ENCODE measurements around the gene HIRA. TPM values are rescaled to one million over a fixed set of nuclear protein-coding genes. Genes with fewer than 3 reads are reported as not detected.

The HIRA gene
- total and polyA plus RNA-seq, 2 of the 8 experiments (the other 6 are each of a cell fraction or from before 2014, with no cell fraction given): 34.9 to 67.2 TPM

- H3K4me2 ChIP-seq (ENCODE audit: insufficient read depth in 1 of 2, low read depth in 2 of 2, low read length in 2 of 2): no peak overlapping the region
- H3K23ac ChIP-seq (ENCODE audit: insufficient read length): no peak overlapping the region
- no peak overlapping the region for H2BK5ac ChIP-seq (ENCODE audit: low read depth, low read length)
- H4K5ac ChIP-seq (ENCODE audit: insufficient read length, low read depth, low read length): no peak overlapping the region
- H4K20me1 ChIP-seq (replicated peaks in 1 of 2; ENCODE audit: control insufficient read depth in 1 of 2, insufficient read depth in 2 of 2, low read length in 2 of 2): no peaks in the 10 kb centered on the region
- H3K79me2 ChIP-seq (ENCODE audit: control insufficient read depth in 1 of 2, insufficient read depth in 2 of 2, low read length in 2 of 2): peaks cover 0 to 4% of the 10 kb centered on the region in 2 experiments; a peak in 1 of 4 replicates
- TF ChIP-seq MAX (IDR thresholded peaks at IDR 0.05) (no peak), SP1 (IDR thresholded peaks at IDR 0.05; ENCODE audit: low read depth, low read length) (no peak)
- CTCF ChIA-PET (ENCODE audit: partially characterized antibody): interaction anchor here (0.7 kb wide), 2 partner anchors 121 to 159 kb away, joined by 4 to 5 read pairs; no protein-coding TSS in a partner anchor
- no peak overlapping the region for H2AK5ac ChIP-seq (ENCODE audit: low read depth, low read length)
- no peak overlapping the region for H3K4me3 ChIP-seq (ENCODE audit: extremely low read depth in 1 of 4, insufficient read depth in 2 of 4, low read depth in 3 of 4, low read length in 4 of 4)
- H3K18ac ChIP-seq (ENCODE audit: extremely low read depth, low read length): no peak overlapping the region
- no peak overlapping the region for H4K8ac ChIP-seq (ENCODE audit: extremely low read depth, insufficient read depth, low read length)
- no peaks in the 10 kb centered on the region for H3K4me1 ChIP-seq (replicated peaks in 1 of 4; ENCODE audit: control insufficient read depth in 3 of 4, insufficient read depth in 4 of 4, low read length in 3 of 4)
- no peak overlapping the region for H2BK15ac ChIP-seq (ENCODE audit: low read length)
- no peak overlapping the region for H2BK20ac ChIP-seq (ENCODE audit: low read length)
- no peaks in the 10 kb centered on the region for H3K23me2 ChIP-seq (ENCODE audit: low read depth, low read length)
- H2BK12ac ChIP-seq (ENCODE audit: low read depth, low read length): no peak overlapping the region
- no peak overlapping the region for H4K91ac ChIP-seq (replicated peaks; ENCODE audit: insufficient read length, low read length)
- peaks cover 0 to 6% of the 10 kb centered on the region in 2 experiments; a peak in 1 of 4 replicates for H3K9me3 ChIP-seq (ENCODE audit: insufficient read depth in 2 of 2, low read depth in 1 of 2, low read length in 1 of 2)
- H2BK120ac ChIP-seq (replicated peaks; ENCODE audit: low read depth, low read length): no peak overlapping the region
- H3K36me3 ChIP-seq (ENCODE audit: control insufficient read depth in 2 of 4, insufficient read depth in 4 of 4, low read length in 3 of 4): peaks cover 0 to 29% (median 13%) of the 10 kb centered on the region in 4 experiments; a peak in 6 of 8 replicates
- no peaks in the 10 kb centered on the region for H3K79me1 ChIP-seq (ENCODE audit: low read depth, low read length)
- DNase-seq (ENCODE audit: low read depth in 1 of 2, low spot score in 2 of 2) (no peak), FAIRE-seq (no peak)
- H3K14ac ChIP-seq (ENCODE audit: insufficient read length): no peak overlapping the region
- POLR2A ChIA-PET (ENCODE audit: partially characterized antibody): no interaction called here
- H3K27me3 ChIP-seq (replicated peaks in 1 of 4; ENCODE audit: control insufficient read depth in 3 of 4, extremely low read depth in 1 of 4, insufficient read depth in 3 of 4, low read length in 3 of 4): no peaks in the 10 kb centered on the region
- H3K4ac ChIP-seq (replicated peaks; ENCODE audit: insufficient read length, low read depth, low read length): no peak overlapping the region
- 78% methylated on average over 3 of the region's 3 CpGs; no CpG with 5 or more reads in 1 of the 2 experiments for WGBS, 2 experiments (ENCODE audit: extremely low coverage in 1 of 2, insufficient coverage in 1 of 2, insufficient read length in 1 of 2, insufficient replicate concordance in 2 of 2, low coverage in 1 of 2, low lambda C conversion rate in 2 of 2, missing lambda C conversion rate in 1 of 2)
- no peak overlapping the region for H2AFZ ChIP-seq (ENCODE audit: low read length)
- H3K9ac ChIP-seq (replicated peaks in 1 of 4; ENCODE audit: extremely low read depth in 1 of 4, low read depth in 3 of 4, low read length in 3 of 4): no peak overlapping the region
- H3K27ac ChIP-seq (ENCODE audit: low read depth, low read length): no peak overlapping the region
- H3K56ac ChIP-seq (replicated peaks; ENCODE audit: insufficient read length, low read depth, low read length): no peak overlapping the region
Observed at GRCh38 chr22:19341500-19341899, 90.0 kb downstream of the HIRA start.
